H1 (cell line): ENCODE data around the gene CHEK2. TPM values are rescaled to one million over a fixed set of nuclear protein-coding genes. Genes with fewer than 3 reads are reported as not detected.

Source experiments
- CTCF ChIA-PET: fragments of 300-600 bp; sonication (Branson Sonifier 250); formaldehyde crosslinking; loops from one replicate; lab custom pipeline; 2021; ENCODE audit not compliant: partially characterized antibody; lab: Charles Lee
- POLR2A ChIA-PET: fragments of 300-600 bp; sonication (Branson Sonifier 250); formaldehyde crosslinking; loops from one replicate; lab custom pipeline; 2021; ENCODE audit warnings: inconsistent platforms; ENCODE audit not compliant: partially characterized antibody; lab: Charles Lee
- DNase-seq, 2 experiments: peaks; one replicate each; pipeline versions ENCODE4 v3.0.0 to v3.0.0-alpha.2; 2010 to 2022; ENCODE audit warnings: low spot score in 2 of 2, low read depth in 1 of 2, mixed read lengths in 1 of 2
- FAIRE-seq: peaks from 2 replicates; lab custom pipeline; 2011; peaks lifted over from hg19 to GRCh38; lab: Jason Lieb, UNC
- H2AFZ ChIP-seq: 2 replicates; pipeline ENCODE4 v1.8.1; 2012; ENCODE audit warnings: low read length, inconsistent platforms
- H2AK5ac ChIP-seq: 2 replicates; pipeline ENCODE4 v1.6.1; 2013; ENCODE audit warnings: low read depth, low read length
- H2BK120ac ChIP-seq: replicated peaks from 2 replicates; pipeline ENCODE3; 2013; ENCODE audit warnings: low read depth, low read length, inconsistent platforms
- H2BK12ac ChIP-seq: 2 replicates; pipeline ENCODE4 v1.6.1; 2013; ENCODE audit warnings: low read depth, low read length
- H2BK15ac ChIP-seq: 2 replicates; pipeline ENCODE4 v1.6.1; 2013; ENCODE audit warnings: low read length
- H2BK20ac ChIP-seq: 2 replicates; pipeline ENCODE4 v1.6.1; 2013; ENCODE audit warnings: low read length
- H2BK5ac ChIP-seq: 2 replicates; pipeline ENCODE4 v1.6.1; 2013; ENCODE audit warnings: low read depth, low read length
- H3K14ac ChIP-seq: 2 replicates; pipeline ENCODE4 v1.6.1; 2013; ENCODE audit warnings: inconsistent platforms; ENCODE audit not compliant: insufficient read length
- H3K18ac ChIP-seq: 2 replicates; pipeline ENCODE4 v1.6.1; 2013; ENCODE audit warnings: low read length; ENCODE audit errors: extremely low read depth
- H3K23ac ChIP-seq: 2 replicates; pipeline ENCODE4 v1.6.1; 2013; ENCODE audit warnings: inconsistent platforms; ENCODE audit not compliant: insufficient read length
- H3K23me2 ChIP-seq: 2 replicates; pipeline ENCODE4 v1.6.1; 2013; ENCODE audit warnings: low read depth, low read length
- H3K27ac ChIP-seq: 2 replicates; pipeline ENCODE4 v1.6.1; 2011; ENCODE audit warnings: low read depth, low read length, inconsistent platforms
- H3K27me3 ChIP-seq, 4 experiments: replicated peaks in 1 of 4; 1 replicate in 1 of 4; 2 replicates in 3 of 4; pipeline versions ENCODE4 v1.6.1 to v1.8.1; 2011 to 2013; ENCODE audit warnings: low read length in 3 of 4, mild to moderate bottlenecking in 3 of 4, inconsistent platforms in 2 of 4, mixed read lengths in 2 of 4, moderate library complexity in 1 of 4; ENCODE audit not compliant: control insufficient read depth in 3 of 4, insufficient read depth in 3 of 4; ENCODE audit errors: extremely low read depth in 1 of 4
- H3K36me3 ChIP-seq, 4 experiments: 2 replicates each; pipeline versions ENCODE4 v1.6.1 to v1.8.1; 2011 to 2013; ENCODE audit warnings: mild to moderate bottlenecking in 4 of 4, low read length in 3 of 4, moderate library complexity in 2 of 4, control low read depth in 1 of 4, inconsistent platforms in 1 of 4; ENCODE audit not compliant: insufficient read depth in 4 of 4, control insufficient read depth in 2 of 4
- H3K4ac ChIP-seq: replicated peaks from 2 replicates; pipeline ENCODE3; 2013; ENCODE audit warnings: low read length, low read depth, mixed read lengths, inconsistent platforms; ENCODE audit not compliant: insufficient read length
- H3K4me1 ChIP-seq, 4 experiments: replicated peaks in 1 of 4; 1 replicate in 1 of 4; 2 replicates in 3 of 4; pipeline versions ENCODE4 v1.6.1 to v1.8.1; 2011 to 2013; ENCODE audit warnings: low read length in 3 of 4, inconsistent platforms in 2 of 4, mixed read lengths in 1 of 4; ENCODE audit not compliant: insufficient read depth in 4 of 4, control insufficient read depth in 3 of 4
- H3K4me2 ChIP-seq, 2 experiments: 2 replicates each; pipeline versions ENCODE4 v1.6.1 to v1.8.1; 2011 to 2013; ENCODE audit warnings: low read depth in 2 of 2, low read length in 2 of 2, control low read depth in 1 of 2, inconsistent platforms in 1 of 2, mild to moderate bottlenecking in 1 of 2; ENCODE audit not compliant: insufficient read depth in 1 of 2
- H3K4me3 ChIP-seq, 4 experiments: fragments of 200-600, 300-600 bp in 1 of 4; sonication (generic), shearing (Covaris generic), sonication (Bioruptor Twin) in 1 of 4; 2 replicates each; pipeline versions ENCODE4 v1.5.1 to v1.8.1; 2011 to 2016; ENCODE audit warnings: low read length in 4 of 4, low read depth in 3 of 4, control low read depth in 2 of 4, inconsistent platforms in 2 of 4, mild to moderate bottlenecking in 2 of 4, mixed read lengths in 1 of 4, moderate library complexity in 1 of 4; ENCODE audit not compliant: insufficient read depth in 2 of 4; ENCODE audit errors: extremely low read depth in 1 of 4
- H3K56ac ChIP-seq: replicated peaks from 2 replicates; pipeline ENCODE3; 2013; ENCODE audit warnings: low read depth, mild to moderate bottlenecking, mixed read lengths, low read length, inconsistent platforms; ENCODE audit not compliant: insufficient read length
- H3K79me1 ChIP-seq: 2 replicates; pipeline ENCODE4 v1.6.1; 2013; ENCODE audit warnings: low read depth, low read length, control low read depth
- H3K79me2 ChIP-seq, 2 experiments: 2 replicates each; pipeline versions ENCODE4 v1.6.1 to v1.8.1; 2012 to 2013; ENCODE audit warnings: low read length in 2 of 2, mild to moderate bottlenecking in 2 of 2, inconsistent platforms in 1 of 2; ENCODE audit not compliant: insufficient read depth in 2 of 2, control insufficient read depth in 1 of 2
- H3K9ac ChIP-seq, 4 experiments: replicated peaks in 1 of 4; 1 replicate in 1 of 4; 2 replicates in 3 of 4; pipeline versions ENCODE4 v1.6.1 to v1.8.1; 2011 to 2013; ENCODE audit warnings: low read depth in 3 of 4, low read length in 3 of 4, control low read depth in 2 of 4, mild to moderate bottlenecking in 2 of 4, moderate library complexity in 2 of 4, inconsistent platforms in 1 of 4; ENCODE audit errors: extremely low read depth in 1 of 4
- H3K9me3 ChIP-seq, 2 experiments: 2 replicates each; pipeline versions ENCODE4 v1.6.1 to v1.8.1; 2012 to 2013; ENCODE audit warnings: mild to moderate bottlenecking in 2 of 2, moderate library complexity in 2 of 2, control low read depth in 1 of 2, inconsistent platforms in 1 of 2, low read depth in 1 of 2, low read length in 1 of 2, mixed read lengths in 1 of 2; ENCODE audit not compliant: insufficient read depth in 2 of 2
- H4K20me1 ChIP-seq, 2 experiments: replicated peaks in 1 of 2; 2 replicates each; pipeline versions ENCODE3 to v1.8.1; 2011 to 2013; ENCODE audit warnings: inconsistent platforms in 2 of 2, low read length in 2 of 2, mild to moderate bottlenecking in 1 of 2; ENCODE audit not compliant: insufficient read depth in 2 of 2, control insufficient read depth in 1 of 2
- H4K5ac ChIP-seq: 2 replicates; pipeline ENCODE4 v1.6.1; 2013; ENCODE audit warnings: low read length, low read depth, mixed read lengths, inconsistent platforms; ENCODE audit not compliant: insufficient read length
- H4K8ac ChIP-seq: 2 replicates; pipeline ENCODE4 v1.8.0; 2013; ENCODE audit warnings: mild to moderate bottlenecking, moderate library complexity, low read length, inconsistent platforms; ENCODE audit not compliant: insufficient read depth; ENCODE audit errors: extremely low read depth
- H4K91ac ChIP-seq: replicated peaks from 2 replicates; pipeline ENCODE3; 2013; ENCODE audit warnings: low read length, mixed read lengths, inconsistent platforms; ENCODE audit not compliant: insufficient read length
- BRCA1 ChIP-seq: IDR thresholded peaks from 2 replicates; pipeline ENCODE4 v1.6.1; 2012; ENCODE audit warnings: low read depth, low read length, improper control_type of control experiment
- CTBP2 ChIP-seq: IDR thresholded peaks from 2 replicates; pipeline ENCODE4 v1.7.0; 2011; ENCODE audit warnings: borderline replicate concordance, mild to moderate bottlenecking, moderate library complexity, mixed read lengths, low read length; ENCODE audit not compliant: insufficient read depth, insufficient read length
- KDM1A ChIP-seq: fragments of 200-600, 300-600 bp; sonication (generic); IDR thresholded peaks from 2 replicates; pipeline ENCODE4 v1.7.1; 2016; ENCODE audit warnings: mild to moderate bottlenecking, low read length, borderline replicate concordance
- NRF1 ChIP-seq: IDR thresholded peaks from 2 replicates; pipeline ENCODE4 v1.6.1; 2011; ENCODE audit warnings: mild to moderate bottlenecking, low read depth, low read length, improper control_type of control experiment
- POLR2AphosphoS5 ChIP-seq: IDR thresholded peaks from 2 replicates; pipeline ENCODE4 v1.6.1; 2011; ENCODE audit warnings: low read depth, low read length
- SIX5 ChIP-seq: IDR thresholded peaks from 2 replicates; pipeline ENCODE4 v1.6.1; 2011; ENCODE audit warnings: mild to moderate bottlenecking, low read depth, low read length
- SRF ChIP-seq: IDR thresholded peaks from 2 replicates; pipeline ENCODE4 v1.6.1; 2011; ENCODE audit warnings: mild to moderate bottlenecking, low read depth, low read length, moderate library complexity
- TBP ChIP-seq: IDR thresholded peaks from 2 replicates; pipeline ENCODE4 v1.6.1; 2011; ENCODE audit warnings: low read depth, low read length, improper control_type of control experiment
- WGBS, 2 experiments: shearing (Covaris generic) in 1 of 2; methylation state at CpG; one replicate each; pipeline versions ENCODE4 v1.1.6 to v1.1.7; 2013 to 2015; ENCODE audit warnings: low lambda C conversion rate in 2 of 2, mixed read lengths in 2 of 2, inconsistent platforms in 1 of 2, low coverage in 1 of 2, missing lambda C conversion rate in 1 of 2; ENCODE audit not compliant: insufficient replicate concordance in 2 of 2, insufficient coverage in 1 of 2, insufficient read length in 1 of 2; ENCODE audit errors: extremely low coverage in 1 of 2, missing lambda C conversion rate in 1 of 2; 5-methylcytosine and 5-hydroxymethylcytosine counted together
- long read RNA-seq, 2 experiments: library from RNA in 1 of 2; library from capped mRNA in 1 of 2; stranded (forward); transcript quantifications; one replicate each; pipeline ENCODE4 v2.0.0, GENCODE V29; 2021; ENCODE audit warnings: inconsistent platforms in 1 of 2
- polyA minus RNA-seq, 3 experiments: library from RNA; depleted of rRNA, polyadenylated mRNA; stranded (reverse); fragments of >200 nt; gene quantifications; 1 replicate in 2 of 3; 2 replicates in 1 of 3; pipeline ENCODE4 v1.2.3, GENCODE V29; 2011
- polyA plus RNA-seq, 7 experiments: library from polyadenylated mRNA; depleted of rRNA in 3 of 7; stranded (reverse) in 5 of 7; unstranded in 2 of 7; fragments of >200 nt in 5 of 7; fragments of 200-250 nt in 2 of 7; gene quantifications; 1 replicate in 5 of 7; 2 replicates in 1 of 7; 4 replicates in 1 of 7; pipeline versions ENCODE4 v1.2.1 to v1.2.3, GENCODE V29; 2011 to 2013; ENCODE audit warnings: missing spikeins in 2 of 7, mixed read lengths in 2 of 7
- total RNA-seq: library from RNA; stranded (reverse); fragmentation: NEBNext Ultra II Directional; extraction: Animal tissue kit (Norgen Biotek cat#: 25700); gene quantifications from 2 replicates; pipeline ENCODE4 v1.2.1, GENCODE V29; 2021

Gene CHEK2
- total RNA-seq = 73.8 and 74.9 TPM in 2 replicates
- polyA plus RNA-seq (2011; rRNA removed) = 89.5 and 109 TPM in 2 replicates
- 104 TPM for polyA plus RNA-seq (2011; cell fraction: cytosol; rRNA removed)
- polyA plus RNA-seq (2011; cell fraction: nucleus; rRNA removed) = 41.4 TPM
- polyA plus RNA-seq (2012, experiment 1 of 2) = 55.1 to 84.8 TPM (median 62.8 TPM) in 4 replicates
- polyA plus RNA-seq (2012, experiment 2 of 2) = 52.9 TPM
- 58.8 TPM for polyA plus RNA-seq (2013, experiment 1 of 2)
- 56.1 TPM for polyA plus RNA-seq (2013, experiment 2 of 2)
- 56.5 and 69.5 TPM in 2 replicates for polyA minus RNA-seq (2011; rRNA and poly(A)+ RNA removed)
- polyA minus RNA-seq (2011; cell fraction: cytosol; rRNA and poly(A)+ RNA removed) = 63.6 TPM
- polyA minus RNA-seq (2011; cell fraction: nucleus; rRNA and poly(A)+ RNA removed) = 41.2 TPM
- long read RNA-seq, experiment 1, transcript CHEK2-208 (15 exons, 1,844 nt) = major isoform, 10 of 35 reads
- long read RNA-seq, experiment 1, partial matches to known transcripts = 16 of 35 reads
- long read RNA-seq, experiment 1, other reads (novel, unspliced or antisense) = 8 of 35 reads
- long read RNA-seq, experiment 2, transcript CHEK2-208 (15 exons, 1,844 nt) = major isoform, 55 of 101 reads
- long read RNA-seq, experiment 2, partial matches to known transcripts = 14 of 101 reads
- long read RNA-seq, experiment 2, other reads (novel, unspliced or antisense) = 25 of 101 reads

DNA sequence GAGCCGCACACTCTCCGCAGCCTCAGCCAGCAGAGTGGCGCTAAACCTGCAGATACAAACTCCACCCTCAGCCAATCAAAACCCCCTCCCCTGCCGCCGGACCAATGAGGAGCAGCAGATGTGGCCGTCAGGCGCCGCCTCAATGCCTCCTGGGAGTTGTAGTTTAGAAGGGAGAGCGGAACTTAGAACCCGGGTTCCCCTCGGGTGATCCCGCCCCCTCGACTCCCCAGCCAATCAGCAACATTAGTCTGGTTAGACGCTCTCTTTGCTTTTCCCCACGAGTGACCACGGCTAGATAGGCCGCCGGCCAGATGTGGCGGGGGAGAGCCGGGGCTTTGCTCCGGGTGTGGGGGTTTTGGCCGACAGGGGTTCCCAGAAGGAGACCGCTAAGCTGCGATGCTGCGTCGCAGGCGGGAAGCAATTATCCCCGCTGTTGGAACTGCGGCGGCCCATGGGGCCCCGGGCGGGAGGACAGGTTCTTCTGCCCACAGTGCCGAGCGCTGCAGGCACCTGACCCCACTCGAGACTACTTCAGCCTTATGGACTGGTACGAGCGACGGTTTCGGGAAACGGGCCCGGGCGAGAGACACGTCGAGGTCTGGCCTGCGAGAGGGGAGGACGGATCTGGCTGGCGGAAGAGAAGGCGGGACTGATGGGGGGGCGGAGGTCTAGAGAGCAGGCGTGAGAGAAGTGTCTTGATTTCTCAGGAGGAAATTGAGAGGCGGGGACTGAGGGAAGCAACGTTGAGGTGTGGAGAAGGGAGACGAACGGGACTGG is at the start of gene CHEK2, which contains the start of gene HSCB:
Gene CHEK2 (minus strand): TSS at position 36 of the 777 bp plus-strand sequence. CDS start 7,099 bp downstream, outside the sequence.
Gene HSCB (plus strand): TSS at position 255 of the 777 bp plus-strand sequence. CDS start 57 bp downstream, at position 312.
- POLR2A ChIA-PET = interaction anchor here (0.6 to 3.7 kb wide), 12 partner anchors 8 to 330 kb away, joined by 3 to 15 read pairs (median 3); no protein-coding TSS in a partner anchor
- TF ChIP-seq SIX5 (peak; percentile 85), BRCA1 (no peak), TBP (peak; percentile 88), POLR2AphosphoS5 (peak; percentile 71; the same call in 1 of the 2 replicates), CTBP2 (no peak), NRF1 (no peak), SRF (0 out of 2 replicates have a peak, but pooled peaks have one; percentile 6), KDM1A (peak; percentile 53; the same call in 1 of the 2 replicates)

More for the DNA sequence above, at the start of gene CHEK2, which contains the start of gene HSCB:
- Histone ChIP-seq H3K27me3 (no peaks in the 10 kb centered on the region), H2BK15ac (no peak within 1 kb of the TSS), H3K27ac (peak within 1 kb of the TSS; percentile 61), H2BK120ac (peak within 1 kb of the TSS; percentile 63), H2AK5ac (no peak within 1 kb of the TSS; the same call in 1 of the 2 replicates), H4K91ac (peak within 1 kb of the TSS; percentile 99), H3K23me2 (peaks cover 4% of the 10 kb centered on the region; the same call in 1 of the 2 replicates), H3K23ac (no peak within 1 kb of the TSS), H4K5ac (peak within 1 kb of the TSS; percentile 81), H3K79me2 (peaks cover 0 to 56% of the 10 kb centered on the region in 2 experiments; a peak in 3 of 4 replicates), H3K4me3 (peak within 1 kb of the TSS; percentile 91 to 98 (median 92)), H2BK20ac (no peak within 1 kb of the TSS), H3K9me3 (no peaks in the 10 kb centered on the region), H3K9ac (peak within 1 kb of the TSS in 3 of 4 experiments; percentile 68 to 83 (median 72); a peak in 6 of 7 replicates), H3K4ac (peak within 1 kb of the TSS; percentile 63), H4K8ac (peak within 1 kb of the TSS; percentile 97), H3K56ac (peak within 1 kb of the TSS; percentile 96), H2AFZ (peak within 1 kb of the TSS; percentile 47), H2BK5ac (peak within 1 kb of the TSS; percentile 87), H3K36me3 (peaks cover 11 to 33% (median 16%) of the 10 kb centered on the region in 4 experiments), H3K18ac (peak within 1 kb of the TSS; percentile 71; the same call in 1 of the 2 replicates), H3K14ac (no peak within 1 kb of the TSS), H2BK12ac (0 out of 2 replicates have a peak within 1 kb of the TSS, but pooled peaks have one; percentile 50), H3K4me2 (peak within 1 kb of the TSS; percentile 74 to 83), H3K79me1 (peaks cover 2% of the 10 kb centered on the region), H4K20me1 (peaks cover 0 to 9% of the 10 kb centered on the region in 2 experiments), H3K4me1 (peaks cover 0 to 7% (median 3%) of the 10 kb centered on the region in 4 experiments; a peak in 3 of 7 replicates)
- 1% methylated on average over 39 of the region's 54 CpGs; no CpG with 5 or more reads in 1 of the 2 experiments for WGBS, 2 experiments
- FAIRE-seq = peak; percentile 85
- CTCF ChIA-PET = interaction anchor here (0.6 to 1.5 kb wide), 3 partner anchors 34 to 443 kb away, joined by 3 to 5 read pairs (median 3); no protein-coding TSS in a partner anchor
- peak; percentile 92 to 98 for DNase-seq
